HTERT RPE-1 (cell line): ENCODE results near the gene OR10H4.
"Not testable (repeated sequence)": the region's sequence is repeated elsewhere in the genome, so short reads cannot be mapped to it uniquely, and the experiment has no call there.

ENCODE experiments used
- in situ Hi-C: fragments of 300-500 bp; cut with MboI; formaldehyde crosslinking; loops from 4 replicates; pipeline ENCODE4 v1.14.3; 2020; ENCODE audit warnings: low sequenced_read_pairs

OR10H4 gene

DNA sequence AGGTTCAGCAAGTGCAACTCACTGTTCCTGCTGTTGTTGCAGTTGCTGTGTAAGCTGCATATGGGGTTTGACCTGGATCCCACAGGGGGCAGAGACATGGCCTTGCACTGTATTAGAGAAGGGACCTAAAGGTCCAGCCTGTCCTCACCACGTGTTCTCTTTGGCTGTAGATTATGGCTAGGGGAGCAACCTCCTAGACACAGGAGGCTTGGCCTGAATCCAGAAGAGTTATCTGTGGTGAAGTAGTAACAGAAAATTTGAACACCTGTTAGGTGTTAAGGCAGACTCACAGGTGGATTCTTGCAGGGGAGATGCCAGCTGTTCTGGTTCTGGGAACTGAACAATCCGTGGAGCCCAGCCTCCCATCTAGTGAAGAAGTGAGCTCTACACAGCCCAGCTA lies 11.0 kb upstream of the OR10H4 start:
- in situ Hi-C loops: no loop called here

DNA sequence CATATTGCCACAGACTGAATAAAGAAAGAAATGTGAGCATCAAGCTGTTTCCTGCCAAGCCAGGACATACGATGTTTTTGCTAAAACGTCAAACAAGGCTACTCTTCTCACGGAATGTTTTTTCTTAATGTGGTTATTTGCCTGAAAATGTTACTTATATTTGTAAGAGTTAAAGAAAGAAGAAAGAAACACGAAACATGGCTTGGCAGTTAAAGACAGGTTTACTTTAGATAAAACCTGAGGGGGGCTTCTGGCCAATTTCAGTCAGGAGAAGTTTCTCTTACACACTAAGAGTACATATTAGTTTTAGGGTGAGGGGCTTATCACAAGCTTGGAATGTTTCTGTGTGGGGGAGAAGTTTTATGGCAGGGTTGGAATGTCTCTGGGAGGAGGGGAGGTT lies 4.4 kb upstream of the OR10H4 start:
- in situ Hi-C loops: no loop called here

DNA sequence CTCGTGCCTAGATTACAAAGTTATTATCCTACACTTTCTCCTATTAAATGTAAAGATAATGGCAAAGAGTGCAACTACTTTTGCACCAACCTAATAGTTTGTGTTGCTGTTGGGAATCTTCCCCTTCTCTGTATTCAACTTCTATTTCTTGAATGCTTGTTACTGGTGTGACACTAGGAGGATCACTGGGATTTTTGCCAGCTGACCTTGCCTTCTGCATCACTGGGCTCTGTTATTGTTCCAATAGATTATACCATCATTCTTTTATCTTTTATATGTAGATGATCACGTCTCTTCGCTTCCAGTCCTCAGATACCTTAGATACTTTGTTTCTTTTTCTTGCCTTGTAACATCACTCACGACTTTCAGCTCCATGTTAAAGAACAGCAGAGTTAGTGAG lies 3.5 kb upstream of the OR10H4 start:
- in situ Hi-C loops: no loop called here

GRCh38 chr19:15954820-15955219 lies 6.0 kb downstream of the OR10H4 start:
- in situ Hi-C loops: no loop called here

DNA sequence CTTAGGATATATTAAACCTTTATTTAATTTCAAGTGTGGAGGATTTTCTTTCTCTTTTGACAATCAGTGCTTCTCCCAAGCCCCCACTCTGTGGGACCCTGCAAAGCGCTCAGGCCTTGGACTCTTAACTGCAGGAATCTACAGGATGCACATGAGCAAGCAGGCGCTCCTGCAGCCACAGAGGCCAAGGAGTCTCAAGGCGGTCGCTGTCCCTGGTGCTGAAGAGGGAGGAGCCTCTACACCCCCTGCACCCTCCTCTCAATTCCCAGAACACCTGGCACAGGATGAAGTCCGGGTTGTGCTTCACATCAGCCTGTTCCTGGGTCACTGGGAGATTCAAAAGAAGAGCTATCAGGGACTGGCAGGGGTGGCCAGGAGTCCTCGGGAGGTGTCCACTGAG lies 13.5 kb downstream of the OR10H4 start:
- in situ Hi-C loops: no loop called here

- in situ Hi-C loops: no loop called here
Observed at GRCh38 chr19:15964231-15964630, 15.4 kb downstream of the OR10H4 start.

GRCh38 chr19:15971224-15971780 lies 22.5 kb downstream of the OR10H4 start:
- in situ Hi-C loops: no loop called here

- in situ Hi-C loops: not testable (repeated sequence)
Observed at GRCh38 chr19:15972043-15972442, 23.2 kb downstream of the OR10H4 start.

DNA sequence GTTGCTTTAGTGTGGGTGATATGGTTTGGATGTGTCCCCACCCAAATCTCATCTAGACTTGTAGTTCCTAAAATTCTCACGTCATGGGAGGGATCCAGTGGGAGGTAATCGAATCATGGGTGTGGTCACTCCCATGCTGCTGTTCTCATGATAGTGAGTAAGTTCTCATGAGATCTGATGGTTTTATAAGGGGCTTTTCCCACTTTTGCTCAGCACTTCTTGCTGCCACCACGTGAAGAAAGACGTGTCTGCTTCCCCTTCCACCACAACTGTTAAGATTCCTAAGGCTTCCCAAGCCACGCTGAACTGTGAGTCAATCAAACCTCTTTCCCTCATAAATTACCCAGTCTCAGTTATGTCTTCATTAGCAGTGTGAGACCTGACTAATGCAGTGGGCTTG lies 26.0 kb downstream of the OR10H4 start:
- in situ Hi-C loops: no loop called here

- in situ Hi-C loops: no loop called here
Observed at GRCh38 chr19:15976836-15977689, 28.3 kb downstream of the OR10H4 start.

GRCh38 chr19:15977690-15978089 lies 28.9 kb downstream of the OR10H4 start:
- in situ Hi-C loops: no loop called here

- in situ Hi-C loops: no loop called here
Observed at GRCh38 chr19:15979293-15979692, 30.5 kb downstream of the OR10H4 start.

- in situ Hi-C loops: not testable (repeated sequence)
Observed at GRCh38 chr19:15985831-15986230, 37.0 kb downstream of the OR10H4 start.

DNA sequence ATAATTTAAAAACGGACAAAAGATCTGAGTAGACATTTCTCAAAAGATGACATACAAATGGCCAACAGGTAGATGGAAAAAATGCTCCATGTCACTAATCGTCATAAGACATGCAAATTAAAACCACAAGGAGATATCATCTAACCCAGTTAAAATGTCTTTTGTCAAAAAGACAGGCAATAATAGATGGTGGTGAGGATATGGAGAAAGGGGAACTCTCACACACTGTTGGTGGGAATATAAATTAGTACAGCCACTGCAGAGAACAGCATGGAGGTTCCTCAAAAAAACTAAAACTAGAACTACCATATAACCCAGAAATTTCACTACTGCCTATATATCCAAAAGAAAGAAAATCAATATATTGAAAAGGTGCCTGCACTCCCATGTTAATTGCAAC lies 37.9 kb downstream of the OR10H4 start:
- in situ Hi-C loops: no loop called here

- in situ Hi-C loops: no loop called here
Observed at GRCh38 chr19:15989889-15990288, 41.1 kb downstream of the OR10H4 start.

- in situ Hi-C loops: no loop called here
Observed at GRCh38 chr19:15991602-15992001, 42.8 kb downstream of the OR10H4 start.

GRCh38 chr19:15992014-15992413 lies 43.2 kb downstream of the OR10H4 start:
- in situ Hi-C loops: no loop called here

DNA sequence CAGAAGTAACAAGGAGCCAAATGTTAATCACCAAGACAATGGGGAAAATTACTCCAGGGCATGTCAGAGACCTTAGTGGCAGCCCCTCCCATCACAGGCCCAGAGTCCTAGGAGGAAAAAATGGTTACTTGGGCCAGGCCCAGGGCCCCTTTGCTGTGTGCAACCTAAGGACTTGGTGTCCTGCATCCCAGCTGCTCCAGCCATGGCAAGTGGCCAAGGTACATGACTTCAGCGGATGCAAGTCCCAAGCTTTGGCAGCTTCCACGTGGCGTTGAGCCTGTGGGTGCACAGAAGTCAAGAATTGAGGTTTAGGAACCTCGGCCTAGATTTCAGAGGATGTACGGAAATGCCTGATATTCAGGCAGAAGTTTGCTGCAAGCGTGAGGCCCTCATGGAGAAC lies 46.7 kb downstream of the OR10H4 start:
- in situ Hi-C loops: no loop called here

- in situ Hi-C loops: no loop called here
Observed at GRCh38 chr19:15998166-15998565, 49.4 kb downstream of the OR10H4 start.
